OCI-LY7 (cell line): ENCODE data around the gene ELOVL7.

Experiments
- CTCF ChIP-seq: fragments of 200-600 bp; sonication (generic); conservative IDR thresholded peaks from 2 replicates; pipeline ENCODE4 v1.5.1; 2014; ENCODE audit warnings: mild to moderate bottlenecking, antibody characterized with exemption, low read length, moderate library complexity, mixed read lengths
- EZH2phosphoT487 ChIP-seq: fragments of 200-600 bp; sonication (generic); IDR thresholded peaks from 2 replicates; pipeline ENCODE4 v1.6.1; 2018; ENCODE audit warnings: low read depth, borderline replicate concordance, mild to moderate bottlenecking, mixed run types, antibody characterized with exemption, low read length, moderate library complexity, mixed read lengths

- TF ChIP-seq CTCF: no peak
- TF ChIP-seq EZH2phosphoT487: no peak
These were observed 42.1 kb upstream of the ELOVL7 start for GRCh38 chr5:60886158-60886557.
